Vagina (tissue), 2 donors: ENCODE measurements around the gene NACAD.

Source experiments
- CTCF ChIP-seq, 3 experiments: fragments of 450-650 bp in 2 of 3; fragments of 200-600 bp in 1 of 3; sonication (generic) in 1 of 3; IDR thresholded peaks; one replicate each; pipeline ENCODE4 v1.5.1; 2017 to 2019; ENCODE audit warnings: antibody characterized with exemption in 3 of 3, mild to moderate bottlenecking in 2 of 3, moderate library complexity in 2 of 3
- POLR2AphosphoS5 ChIP-seq, 2 donors: sonication (generic); formaldehyde crosslinking; IDR thresholded peaks; one replicate each; pipeline ENCODE4 v1.9.0; 2017; ENCODE audit warnings: antibody characterized with exemption in 2 of 2, mild to moderate bottlenecking in 2 of 2, low read depth in 1 of 2; ENCODE audit not compliant: insufficient read depth in 1 of 2

GRCh38 chr7:45035893-45036292 is 52.9 kb downstream of the NACAD start:
- TF ChIP-seq POLR2AphosphoS5 (IDR thresholded peaks at IDR 0.05; ENCODE audit: insufficient read depth in 1 of 2, low read depth in 1 of 2) = no peak
- no peak for TF ChIP-seq CTCF (IDR thresholded peaks at IDR 0.05)
